PC-3 (cell line): Measurements from ENCODE around the gene DDAH2. TPM values are rescaled to one million over a fixed set of nuclear protein-coding genes. Genes with fewer than 3 reads are reported as not detected.

Experiments
- ATAC-seq: fragments of 200-7000 bp; cut with Tn5 transposase; 2 replicates; pipeline ENCODE4 v1.9.1; 2020; ENCODE audit warnings: mild to moderate bottlenecking, moderate library complexity
- BruUV-seq: library from RNA; stranded (reverse); fragments of 400-500 nt; replicated peaks from 2 replicates; lab custom pipeline; 2021; lab: Mats Ljungman, UMichigan
- CTCF ChIA-PET: fragments of 300-600 bp; sonication (Branson Sonifier 250); formaldehyde crosslinking; loops from one replicate; lab custom pipeline; 2022; ENCODE audit warnings: antibody characterized with exemption; lab: Charles Lee
- POLR2A ChIA-PET: fragments of 300-600 bp; sonication (Branson Sonifier 250); formaldehyde crosslinking; loops from one replicate; lab custom pipeline; 2022; ENCODE audit warnings: antibody characterized with exemption; ENCODE audit not compliant: unreplicated experiment; lab: Charles Lee
- DNase-seq: peaks from one replicate; pipeline ENCODE4 v3.0.0-alpha.2; 2015
- H2AFZ ChIP-seq: fragments of 300-600 bp; sonication (generic); 2 replicates; pipeline ENCODE4 v1.6.0; 2016; ENCODE audit warnings: antibody characterized with exemption, low read length
- H3F3A ChIP-seq: fragments of 300-600 bp; sonication (generic); one replicate; pipeline ENCODE4 v1.6.0; 2017; ENCODE audit warnings: antibody characterized with exemption, low read length, control low read depth, mild to moderate bottlenecking; ENCODE audit not compliant: unreplicated experiment
- H3K27ac ChIP-seq: fragments of 300-600 bp; sonication (generic); 2 replicates; pipeline ENCODE4 v1.5.1; 2016; ENCODE audit warnings: mild to moderate bottlenecking, low read length
- H3K27me3 ChIP-seq: fragments of 300-600 bp; sonication (generic); 2 replicates; pipeline ENCODE4 v1.6.1; 2016; ENCODE audit warnings: low read length, mixed read lengths
- H3K36me3 ChIP-seq: fragments of 300-600 bp; sonication (generic); 2 replicates; pipeline ENCODE4 v1.6.1; 2016; ENCODE audit warnings: low read depth, mixed run types, low read length, mixed read lengths
- H3K4me1 ChIP-seq: fragments of 300-600 bp; sonication (generic); 2 replicates; pipeline ENCODE4 v1.5.1; 2016; ENCODE audit warnings: low read length; ENCODE audit not compliant: insufficient read depth
- H3K4me2 ChIP-seq: fragments of 300-600 bp; sonication (generic); 2 replicates; pipeline ENCODE4 v1.6.0; 2016; ENCODE audit warnings: low read length
- H3K4me3 ChIP-seq: fragments of 300-600 bp; sonication (generic); 2 replicates; pipeline ENCODE4 v1.5.1; 2016; ENCODE audit warnings: mild to moderate bottlenecking, low read length, mixed read lengths
- H3K79me2 ChIP-seq: fragments of 300-600 bp; sonication (generic); 2 replicates; pipeline ENCODE4 v1.6.1; 2017; ENCODE audit warnings: low read length, mixed read lengths
- H3K9ac ChIP-seq: fragments of 300-600 bp; sonication (generic); 2 replicates; pipeline ENCODE4 v1.6.0; 2016; ENCODE audit warnings: mild to moderate bottlenecking, low read length
- H3K9me2 ChIP-seq: fragments of 300-600 bp; sonication (generic); replicated peaks from 2 replicates; pipeline ENCODE4 v1.6.1; 2016; ENCODE audit warnings: mixed run types, low read length, mixed read lengths
- H3K9me3 ChIP-seq: fragments of 300-600 bp; sonication (generic); 2 replicates; pipeline ENCODE4 v1.6.1; 2016; ENCODE audit warnings: low read length, mixed read lengths
- H4K20me1 ChIP-seq: fragments of 300-600 bp; sonication (generic); 2 replicates; pipeline ENCODE4 v1.6.1; 2016; ENCODE audit warnings: low read length, mixed read lengths
- CTCF ChIP-seq: fragments of 300-600 bp; sonication (generic); conservative IDR thresholded peaks from 2 replicates; pipeline ENCODE4 v1.5.1; 2017; ENCODE audit warnings: antibody characterized with exemption, low read depth, mild to moderate bottlenecking, low read length
- EZH2 ChIP-seq: fragments of 300-600 bp; sonication (generic); IDR thresholded peaks from one replicate; pipeline ENCODE4 v1.6.1; 2017; ENCODE audit warnings: antibody characterized with exemption, mild to moderate bottlenecking, low read length; ENCODE audit not compliant: unreplicated experiment
- EZH2phosphoT487 ChIP-seq: fragments of 300-600 bp; sonication (generic); IDR thresholded peaks from 2 replicates; pipeline ENCODE4 v1.6.1; 2018; ENCODE audit warnings: mild to moderate bottlenecking, antibody characterized with exemption, low read length, borderline replicate concordance
- intact Hi-C: fragments of 100-400 bp; cut with micrococcal nuclease; formaldehyde crosslinking; loops from 2 replicates; pipeline ENCODE4 v1.9.0; 2023
- total RNA-seq: library from RNA; depleted of rRNA; stranded (reverse); fragments of >200 nt; gene quantifications from 2 replicates; pipeline ENCODE4 v1.2.3, GENCODE V29; 2014

The DDAH2 gene
- total RNA-seq, 1 experiment from 2014 or later, result 65.5 TPM

GRCh38 chr6:31725502-31726350 is 3.4 kb downstream of the DDAH2 start:
- Histone ChIP-seq H3K4me2 (no peak overlapping the region), H3K27ac (no peak overlapping the region), H3K9ac (no peak overlapping the region), H3K79me2 (no peaks in the 10 kb centered on the region), H3K9me2 (no peaks in the 10 kb centered on the region), H3F3A (no peaks in the 10 kb centered on the region), H2AFZ (no peak overlapping the region), H3K27me3 (no peaks in the 10 kb centered on the region), H3K4me1 (no peaks in the 10 kb centered on the region), H3K36me3 (peaks cover 1% of the 10 kb centered on the region; the same call in 1 of the 2 replicates), H4K20me1 (no peaks in the 10 kb centered on the region), H3K9me3 (no peaks in the 10 kb centered on the region), H3K4me3 (no peak overlapping the region)
- ATAC-seq (no peak), DNase-seq (no peak)
- BruUV-seq, result no TSS peak
- intact Hi-C loops, result no loop called here
- POLR2A ChIA-PET, result interaction anchor here (0.7 kb wide), 1 partner anchor 24 kb away, joined by 21 read pairs; no protein-coding TSS in a partner anchor
- TF ChIP-seq EZH2 (no peak), CTCF (no peak), EZH2phosphoT487 (no peak)
- CTCF ChIA-PET, result no interaction called here

GRCh38 chr6:31723980-31724691 is 5.0 kb downstream of the DDAH2 start:
- intact Hi-C loops, result no loop called here
- no peaks in the 10 kb centered on the region for H3F3A ChIP-seq
- H3K4me1 ChIP-seq, result peaks cover 10% of the 10 kb centered on the region
- no peak for TF ChIP-seq EZH2
- TF ChIP-seq CTCF, result no peak
- TF ChIP-seq EZH2phosphoT487, result no peak
- no peak overlapping the region for H3K4me2 ChIP-seq
- ATAC-seq (no peak), DNase-seq (no peak)
- H3K9ac ChIP-seq, result no peak overlapping the region
- H3K9me2 ChIP-seq, result no peaks in the 10 kb centered on the region
- no peaks in the 10 kb centered on the region for H3K27me3 ChIP-seq
- H3K79me2 ChIP-seq, result no peaks in the 10 kb centered on the region
- no peaks in the 10 kb centered on the region for H3K36me3 ChIP-seq
- no peaks in the 10 kb centered on the region for H4K20me1 ChIP-seq
- H3K9me3 ChIP-seq, result no peaks in the 10 kb centered on the region
- ChIA-PET POLR2A (no interaction called here), CTCF (no interaction called here)
- BruUV-seq, result no TSS peak
- no peak overlapping the region for H3K4me3 ChIP-seq
- no peak overlapping the region for H3K27ac ChIP-seq
- no peak overlapping the region for H2AFZ ChIP-seq
